ENCODE measurements around the gene MSH3.

MSH3 gene

DNA sequence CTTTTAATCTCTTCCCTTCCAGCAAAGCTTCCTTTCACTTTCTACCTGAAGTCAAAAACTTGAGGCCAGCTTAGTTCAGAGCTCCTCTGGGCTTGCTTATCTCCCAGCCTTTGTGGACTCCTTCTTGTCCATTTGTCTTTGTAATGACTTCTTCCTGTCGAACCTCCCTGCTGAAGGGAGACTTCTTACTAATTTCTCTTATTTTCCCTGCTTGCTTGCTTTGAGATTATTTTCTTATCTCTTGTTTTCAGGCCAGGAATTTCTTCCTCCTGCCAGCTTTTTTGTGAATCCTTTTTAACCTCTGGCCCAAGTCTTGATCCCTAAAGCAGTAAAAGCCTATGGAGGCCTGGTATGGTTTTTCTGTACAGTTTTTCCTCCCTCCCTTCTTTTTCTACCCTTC is 47.1 kb downstream of the MSH3 start:
- DNase-seq (ENCODE audit: low read depth, low spot score): no peak
- in situ Hi-C loops (cut with HindIII; ENCODE audit: low sequenced_read_pairs): no loop called here
- TF ChIP-seq, protein P1, sequence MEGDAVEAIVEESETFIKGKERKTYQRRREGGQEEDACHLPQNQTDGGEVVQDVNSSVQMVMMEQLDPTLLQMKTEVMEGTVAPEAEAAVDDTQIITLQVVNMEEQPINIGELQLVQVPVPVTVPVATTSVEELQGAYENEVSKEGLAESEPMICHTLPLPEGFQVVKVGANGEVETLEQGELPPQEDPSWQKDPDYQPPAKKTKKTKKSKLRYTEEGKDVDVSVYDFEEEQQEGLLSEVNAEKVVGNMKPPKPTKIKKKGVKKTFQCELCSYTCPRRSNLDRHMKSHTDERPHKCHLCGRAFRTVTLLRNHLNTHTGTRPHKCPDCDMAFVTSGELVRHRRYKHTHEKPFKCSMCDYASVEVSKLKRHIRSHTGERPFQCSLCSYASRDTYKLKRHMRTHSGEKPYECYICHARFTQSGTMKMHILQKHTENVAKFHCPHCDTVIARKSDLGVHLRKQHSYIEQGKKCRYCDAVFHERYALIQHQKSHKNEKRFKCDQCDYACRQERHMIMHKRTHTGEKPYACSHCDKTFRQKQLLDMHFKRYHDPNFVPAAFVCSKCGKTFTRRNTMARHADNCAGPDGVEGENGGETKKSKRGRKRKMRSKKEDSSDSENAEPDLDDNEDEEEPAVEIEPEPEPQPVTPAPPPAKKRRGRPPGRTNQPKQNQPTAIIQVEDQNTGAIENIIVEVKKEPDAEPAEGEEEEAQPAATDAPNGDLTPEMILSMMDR (IDR thresholded peaks at IDR 0.05; ENCODE audit: low read depth, low read length): no peak
- no peak overlapping the region for H3K4me3 ChIP-seq (ENCODE audit: low read depth, low read length)

DNA sequence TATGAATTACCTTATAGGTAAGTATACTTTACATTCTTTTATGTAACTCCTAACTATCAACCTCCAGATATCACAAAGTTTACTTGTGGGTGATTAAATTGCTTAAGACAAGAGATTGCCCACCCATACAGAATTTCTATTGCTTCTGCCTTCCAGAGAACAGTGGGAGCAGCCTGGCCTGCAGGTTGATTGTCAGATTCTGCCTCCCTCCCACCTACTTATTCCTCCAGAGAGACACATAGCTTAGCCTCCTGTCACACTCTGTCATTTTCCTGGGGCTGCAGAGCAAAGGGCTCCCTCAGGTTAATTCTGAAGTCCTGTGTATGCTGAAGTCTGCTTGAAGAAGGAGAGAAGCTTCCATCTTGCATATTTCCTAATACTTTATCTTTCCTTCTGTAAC is 48.8 kb downstream of the MSH3 start:
- in situ Hi-C loops (cut with HindIII; ENCODE audit: low sequenced_read_pairs): no loop called here
- TF ChIP-seq, protein P1 (IDR thresholded peaks at IDR 0.05; ENCODE audit: low read depth, low read length): no peak
- H3K4me3 ChIP-seq (ENCODE audit: low read depth, low read length): no peak overlapping the region
- no peak for DNase-seq (ENCODE audit: low read depth, low spot score)

DNA sequence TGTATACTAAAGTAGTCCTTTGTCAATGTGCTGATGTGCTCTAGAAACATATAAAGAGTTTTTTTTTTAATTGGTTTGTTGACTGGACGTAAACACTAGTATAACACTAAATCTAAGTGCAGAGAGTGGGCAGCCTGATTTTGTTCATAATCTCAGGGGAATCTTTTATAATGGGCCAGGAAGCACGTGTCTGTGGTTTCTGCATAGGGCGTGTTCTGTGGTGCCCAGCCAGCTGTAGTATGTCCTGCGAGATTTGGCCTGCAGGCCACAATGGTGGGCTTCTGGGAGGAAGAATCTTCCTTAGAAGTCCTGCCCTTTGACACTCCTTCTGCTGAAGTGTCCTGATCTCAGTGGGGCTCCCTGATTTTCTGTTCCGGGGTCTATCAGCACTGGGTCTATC is 49.3 kb downstream of the MSH3 start:
- DNase-seq (ENCODE audit: low read depth, low spot score): no peak
- in situ Hi-C loops (cut with HindIII; ENCODE audit: low sequenced_read_pairs): no loop called here
- TF ChIP-seq, protein P1 (IDR thresholded peaks at IDR 0.05; ENCODE audit: low read depth, low read length): no peak
- H3K4me3 ChIP-seq (ENCODE audit: low read depth, low read length): no peak overlapping the region

DNA sequence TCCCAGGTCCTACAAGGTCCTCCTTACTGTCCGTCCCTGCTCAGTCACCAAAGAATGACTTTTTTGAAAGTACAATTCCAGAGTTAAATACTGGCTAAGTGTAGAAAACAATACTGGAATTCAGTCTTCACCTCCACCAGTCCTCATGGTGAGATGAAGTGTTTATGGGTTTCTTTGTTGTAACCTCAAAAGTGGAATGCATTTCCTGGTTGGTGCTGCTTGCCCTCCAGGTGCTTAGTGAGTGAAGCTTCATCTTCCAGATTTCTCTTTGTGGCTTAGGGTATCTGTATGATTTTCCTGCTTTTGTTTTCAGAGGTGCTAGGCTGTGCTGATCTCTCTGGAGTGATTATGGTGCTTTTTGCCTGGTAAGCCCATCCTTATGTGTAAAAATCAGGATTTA is 49.8 kb downstream of the MSH3 start:
- TF ChIP-seq, protein P1 (IDR thresholded peaks at IDR 0.05; ENCODE audit: low read depth, low read length): no peak
- in situ Hi-C loops (cut with HindIII; ENCODE audit: low sequenced_read_pairs): no loop called here
- H3K4me3 ChIP-seq (ENCODE audit: low read depth, low read length): no peak overlapping the region
- DNase-seq (ENCODE audit: low read depth, low spot score): no peak

DNA sequence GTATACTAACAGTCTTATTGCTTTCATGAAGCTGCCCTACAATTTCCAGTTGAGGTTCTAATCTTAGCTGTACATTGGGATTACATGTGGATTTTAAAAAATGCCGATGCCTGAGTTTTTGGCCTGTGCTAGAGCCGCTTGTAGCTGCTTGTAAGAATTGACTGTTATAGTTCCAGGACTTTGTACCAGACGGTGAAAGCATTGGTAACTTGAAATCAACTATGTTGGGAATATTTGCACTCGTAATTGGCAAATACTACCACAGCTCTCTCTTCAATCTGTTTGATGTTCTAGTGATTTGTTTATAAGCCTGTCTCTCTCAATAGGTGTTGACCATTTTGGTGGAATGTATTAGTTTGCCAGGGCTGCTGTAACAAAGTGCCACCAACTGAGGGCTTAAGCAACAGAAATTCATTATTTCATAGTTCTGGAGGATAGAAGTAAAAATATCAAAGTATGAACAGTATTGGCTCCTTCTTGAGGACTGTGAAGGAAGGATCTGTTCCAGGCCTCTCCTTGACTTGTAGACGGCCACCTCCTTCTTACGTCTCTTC is 50.8 kb downstream of the MSH3 start:
- in situ Hi-C loops (cut with HindIII; ENCODE audit: low sequenced_read_pairs): no loop called here

DNA sequence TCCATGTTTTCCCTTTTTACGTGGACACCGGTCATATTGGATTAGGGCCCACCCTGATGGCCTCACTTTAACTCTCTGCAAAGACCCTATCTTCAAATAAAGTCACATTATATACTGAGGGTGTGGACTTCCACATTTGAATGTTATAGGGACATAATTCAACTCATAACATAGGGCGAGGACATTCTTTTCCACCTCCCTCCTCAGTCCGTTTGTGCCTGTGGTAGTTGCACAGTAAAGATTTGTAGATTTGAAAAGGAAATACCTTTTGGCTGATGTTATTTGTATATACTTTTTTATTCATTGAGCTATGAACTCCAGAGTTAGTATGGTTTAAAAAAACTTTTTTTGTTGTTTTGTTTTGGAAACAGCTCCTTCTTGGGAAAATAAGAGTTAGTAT is 51.3 kb downstream of the MSH3 start:
- TF ChIP-seq, protein P1 (IDR thresholded peaks at IDR 0.05; ENCODE audit: low read depth, low read length): no peak
- no peak for DNase-seq (ENCODE audit: low read depth, low spot score)
- no peak overlapping the region for H3K4me3 ChIP-seq (ENCODE audit: low read depth, low read length)
- in situ Hi-C loops (cut with HindIII; ENCODE audit: low sequenced_read_pairs): no loop called here

More for the DNA sequence above, 50.8 kb downstream of the MSH3 start:
- no peak overlapping the region for H3K4me3 ChIP-seq (ENCODE audit: low read depth, low read length)
- TF ChIP-seq, protein P1 (IDR thresholded peaks at IDR 0.05; ENCODE audit: low read depth, low read length): no peak
- DNase-seq (ENCODE audit: low read depth, low spot score): no peak
